Measurements from ENCODE around the gene TRPM1.

The TRPM1 gene

DNA sequence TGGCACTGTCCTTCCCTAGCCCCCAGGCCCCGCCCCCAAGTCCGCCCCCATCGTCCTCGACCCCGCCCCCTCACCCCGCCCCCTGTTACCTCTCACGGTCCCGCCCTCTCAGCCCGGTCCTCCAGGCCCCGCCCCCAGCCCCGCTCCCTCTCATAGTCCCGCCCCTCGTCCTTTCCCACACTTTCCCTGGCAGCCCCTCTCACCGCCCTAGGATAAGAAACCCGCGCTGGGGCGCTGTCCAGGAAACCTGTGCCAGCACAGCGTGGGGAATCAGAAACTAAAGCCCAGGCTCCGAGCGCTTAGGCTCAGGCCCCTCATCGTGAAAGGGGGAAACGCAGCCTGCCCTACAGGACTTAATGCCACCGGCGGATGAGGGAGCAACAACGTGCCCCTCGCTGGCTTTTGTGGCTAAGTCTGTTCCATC, 20.9 kb downstream of the TRPM1 start:
- TF ChIP-seq SUZ12 (IDR thresholded peaks at IDR 0.05): no peak
- TF ChIP-seq L3MBTL2 (conservative IDR thresholded peaks at IDR 0.05): peak; percentile 68
- ChIA-PET CTCF (no interaction called here), POLR2A (no interaction called here)
- DNase-seq (ENCODE audit: extremely low spot score): peak; percentile 85

DNA sequence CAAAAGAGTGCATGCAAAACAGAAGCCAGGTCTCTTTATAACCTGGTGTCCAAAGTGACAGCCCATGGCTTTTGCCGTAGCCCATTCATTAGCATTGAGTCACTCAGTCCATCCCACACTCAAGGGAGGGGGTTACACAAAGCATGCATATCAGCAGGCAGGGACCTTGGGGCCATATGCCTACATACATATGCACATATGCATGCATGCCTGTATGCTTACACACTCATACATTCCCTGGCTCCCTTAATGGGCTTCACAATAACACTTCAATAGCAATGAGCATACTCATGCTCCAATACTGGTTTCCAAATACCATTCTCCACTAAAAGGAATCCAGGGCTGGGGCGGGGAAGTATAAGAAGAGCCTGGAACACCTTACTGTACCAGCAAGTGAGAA, 22.0 kb downstream of the TRPM1 start:
- no peak for DNase-seq (ENCODE audit: extremely low spot score)
- POLR2A ChIA-PET: no interaction called here
- TF ChIP-seq FOXM1 (IDR thresholded peaks at IDR 0.05; ENCODE audit: borderline replicate concordance): no peak
- no peak for TF ChIP-seq ZNF384 (IDR thresholded peaks at IDR 0.05)
- TF ChIP-seq ELF4 (IDR thresholded peaks at IDR 0.05): no peak
- no peak for TF ChIP-seq LEF1 (IDR thresholded peaks at IDR 0.05; ENCODE audit: borderline replicate concordance)
- no peak for TF ChIP-seq HDGF (IDR thresholded peaks at IDR 0.05; ENCODE audit: borderline replicate concordance)
- TF ChIP-seq SUZ12 (IDR thresholded peaks at IDR 0.05): no peak
- CTCF ChIA-PET: no interaction called here

DNA sequence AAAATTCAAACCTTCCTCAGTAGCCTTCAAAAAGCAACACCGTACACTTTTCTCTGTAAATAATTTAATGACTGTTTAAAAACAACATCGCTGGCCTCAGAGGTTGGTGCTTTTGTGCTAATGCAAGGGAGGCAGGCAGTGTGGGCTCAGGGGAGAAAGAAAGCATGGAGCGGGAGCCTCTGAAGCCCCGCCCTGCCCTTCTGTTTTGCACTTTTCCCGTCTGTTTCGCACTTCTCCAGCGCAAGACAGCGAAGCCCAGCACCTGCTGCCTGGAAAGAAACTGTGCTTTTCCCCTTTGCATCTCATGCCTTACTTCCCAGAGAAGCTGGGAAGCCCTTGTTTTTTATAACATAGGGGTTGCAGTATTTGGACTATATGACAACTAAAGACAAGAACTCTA, 23.1 kb downstream of the TRPM1 start:
- ChIA-PET POLR2A (no interaction called here), CTCF (no interaction called here)
- DNase-seq (ENCODE audit: extremely low spot score): no peak
- TF ChIP-seq FOXK2 (IDR thresholded peaks at IDR 0.05): no peak
- TF ChIP-seq FOXM1 (IDR thresholded peaks at IDR 0.05; ENCODE audit: borderline replicate concordance): no peak
- TF ChIP-seq NFRKB (IDR thresholded peaks at IDR 0.05): no peak
- no peak for TF ChIP-seq SP1 (IDR thresholded peaks at IDR 0.05)
- TF ChIP-seq ARNT (IDR thresholded peaks at IDR 0.05): no peak
- no peak for TF ChIP-seq CTBP1 (IDR thresholded peaks at IDR 0.05; ENCODE audit: borderline replicate concordance)
- TF ChIP-seq TARDBP (IDR thresholded peaks at IDR 0.05): no peak
- no peak for TF ChIP-seq HDGF (IDR thresholded peaks at IDR 0.05; ENCODE audit: borderline replicate concordance)
- TF ChIP-seq, protein P1, sequence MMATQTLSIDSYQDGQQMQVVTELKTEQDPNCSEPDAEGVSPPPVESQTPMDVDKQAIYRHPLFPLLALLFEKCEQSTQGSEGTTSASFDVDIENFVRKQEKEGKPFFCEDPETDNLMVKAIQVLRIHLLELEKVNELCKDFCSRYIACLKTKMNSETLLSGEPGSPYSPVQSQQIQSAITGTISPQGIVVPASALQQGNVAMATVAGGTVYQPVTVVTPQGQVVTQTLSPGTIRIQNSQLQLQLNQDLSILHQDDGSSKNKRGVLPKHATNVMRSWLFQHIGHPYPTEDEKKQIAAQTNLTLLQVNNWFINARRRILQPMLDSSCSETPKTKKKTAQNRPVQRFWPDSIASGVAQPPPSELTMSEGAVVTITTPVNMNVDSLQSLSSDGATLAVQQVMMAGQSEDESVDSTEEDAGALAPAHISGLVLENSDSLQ (IDR thresholded peaks at IDR 0.05): no peak
- TF ChIP-seq LEF1 (IDR thresholded peaks at IDR 0.05; ENCODE audit: borderline replicate concordance): no peak
- no peak for TF ChIP-seq ZNF384 (IDR thresholded peaks at IDR 0.05)
- TF ChIP-seq L3MBTL2 (conservative IDR thresholded peaks at IDR 0.05): no peak
- no peak for TF ChIP-seq SUZ12 (IDR thresholded peaks at IDR 0.05)
- TF ChIP-seq ELF4 (IDR thresholded peaks at IDR 0.05): no peak

GRCh38 chr15:31077941-31078340, 23.6 kb downstream of the TRPM1 start:
- ChIA-PET CTCF (no interaction called here), POLR2A (no interaction called here)
- DNase-seq (ENCODE audit: extremely low spot score): no peak
- TF ChIP-seq BHLHE40 (IDR thresholded peaks at IDR 0.05; ENCODE audit: borderline replicate concordance) (no peak), HDGF (IDR thresholded peaks at IDR 0.05; ENCODE audit: borderline replicate concordance) (no peak), FOXK2 (IDR thresholded peaks at IDR 0.05) (no peak), CTBP1 (IDR thresholded peaks at IDR 0.05; ENCODE audit: borderline replicate concordance) (no peak), SUZ12 (IDR thresholded peaks at IDR 0.05) (no peak), SP1 (IDR thresholded peaks at IDR 0.05) (no peak), LEF1 (IDR thresholded peaks at IDR 0.05; ENCODE audit: borderline replicate concordance) (no peak), L3MBTL2 (conservative IDR thresholded peaks at IDR 0.05) (no peak)

GRCh38 chr15:31077181-31077580, 24.3 kb downstream of the TRPM1 start:
- TF ChIP-seq FOXA1 (IDR thresholded peaks at IDR 0.05) (no peak), L3MBTL2 (conservative IDR thresholded peaks at IDR 0.05) (no peak), SP1 (IDR thresholded peaks at IDR 0.05) (no peak), ZNF384 (IDR thresholded peaks at IDR 0.05) (no peak), TARDBP (IDR thresholded peaks at IDR 0.05) (no peak)
- ChIA-PET POLR2A (no interaction called here), CTCF (no interaction called here)
- DNase-seq (ENCODE audit: extremely low spot score): no peak

DNA sequence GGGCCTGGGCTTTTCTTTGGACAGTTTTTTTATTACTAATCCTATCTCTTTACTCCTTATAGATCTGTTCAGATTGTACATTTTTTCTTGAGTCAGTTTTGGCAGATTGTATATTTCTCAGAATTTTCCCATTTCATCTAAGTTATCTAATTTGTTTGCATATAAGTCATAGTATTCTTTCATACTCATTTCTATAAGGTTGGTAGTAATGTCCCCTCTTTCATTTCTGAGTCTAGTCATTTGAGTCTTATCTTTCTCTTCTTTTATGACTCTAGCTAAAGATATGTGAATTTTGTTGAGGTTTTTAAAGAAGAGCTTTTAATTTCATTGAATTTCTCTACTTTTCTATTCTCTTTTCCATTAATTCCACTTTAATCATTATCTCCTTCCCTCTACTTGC, 27.2 kb downstream of the TRPM1 start:
- no peak for DNase-seq (ENCODE audit: extremely low spot score)
- no peak for TF ChIP-seq ARNT (IDR thresholded peaks at IDR 0.05)
- POLR2A ChIA-PET: no interaction called here
- CTCF ChIA-PET: no interaction called here

GRCh38 chr15:31070867-31071266, 30.7 kb downstream of the TRPM1 start:
- no peak for DNase-seq (ENCODE audit: extremely low spot score)
- TF ChIP-seq SP1 (IDR thresholded peaks at IDR 0.05) (no peak), HDGF (IDR thresholded peaks at IDR 0.05; ENCODE audit: borderline replicate concordance) (no peak), LEF1 (IDR thresholded peaks at IDR 0.05; ENCODE audit: borderline replicate concordance) (no peak), CTBP1 (IDR thresholded peaks at IDR 0.05; ENCODE audit: borderline replicate concordance) (no peak), FOXK2 (IDR thresholded peaks at IDR 0.05) (no peak), ZNF384 (IDR thresholded peaks at IDR 0.05) (no peak), NFRKB (IDR thresholded peaks at IDR 0.05) (no peak), FOXA1 (IDR thresholded peaks at IDR 0.05) (no peak), TARDBP (IDR thresholded peaks at IDR 0.05) (no peak), ELF4 (IDR thresholded peaks at IDR 0.05) (no peak), ARNT (IDR thresholded peaks at IDR 0.05) (no peak), SUZ12 (IDR thresholded peaks at IDR 0.05) (no peak), FOXM1 (IDR thresholded peaks at IDR 0.05; ENCODE audit: borderline replicate concordance) (no peak), L3MBTL2 (conservative IDR thresholded peaks at IDR 0.05) (no peak), BHLHE40 (IDR thresholded peaks at IDR 0.05; ENCODE audit: borderline replicate concordance) (no peak)
- TF ChIP-seq, protein P1 (IDR thresholded peaks at IDR 0.05): no peak
- ChIA-PET CTCF (no interaction called here), POLR2A (no interaction called here)

- DNase-seq (ENCODE audit: extremely low spot score): no peak
- CTCF ChIA-PET: no interaction called here
- no peak for TF ChIP-seq ELF4 (IDR thresholded peaks at IDR 0.05)
- TF ChIP-seq L3MBTL2 (conservative IDR thresholded peaks at IDR 0.05): no peak
- no peak for TF ChIP-seq HDGF (IDR thresholded peaks at IDR 0.05; ENCODE audit: borderline replicate concordance)
- no peak for TF ChIP-seq LEF1 (IDR thresholded peaks at IDR 0.05; ENCODE audit: borderline replicate concordance)
- TF ChIP-seq TARDBP (IDR thresholded peaks at IDR 0.05): no peak
- TF ChIP-seq CTBP1 (IDR thresholded peaks at IDR 0.05; ENCODE audit: borderline replicate concordance): no peak
- no peak for TF ChIP-seq FOXM1 (IDR thresholded peaks at IDR 0.05; ENCODE audit: borderline replicate concordance)
- no peak for TF ChIP-seq SUZ12 (IDR thresholded peaks at IDR 0.05)
- POLR2A ChIA-PET: no interaction called here
These were observed 32.0 kb downstream of the TRPM1 start for GRCh38 chr15:31069360-31070000.

All from HEK293T (cell line).